ENCODE measurements around the gene SFSWAP.

- no peak for TF ChIP-seq CTCF (IDR thresholded peaks at IDR 0.05; ENCODE audit: poor library complexity, severe bottlenecking)
- TF ChIP-seq SMC3 (conservative IDR thresholded peaks at IDR 0.05; ENCODE audit: poor library complexity): no peak
- no peak for TF ChIP-seq POLR2AphosphoS5 (IDR thresholded peaks at IDR 0.05)
- TF ChIP-seq MXI1 (conservative IDR thresholded peaks at IDR 0.05; ENCODE audit: poor library complexity, severe bottlenecking): no peak
- no peak for TF ChIP-seq TAF1 (IDR thresholded peaks at IDR 0.05; ENCODE audit: low read depth)
- TF ChIP-seq RAD21 (conservative IDR thresholded peaks at IDR 0.05): no peak
- no peak for TF ChIP-seq EZH2 (IDR thresholded peaks at IDR 0.05; ENCODE audit: borderline replicate concordance, insufficient read depth, low read length, poor library complexity, severe bottlenecking)
- no peak for TF ChIP-seq EP300 (conservative IDR thresholded peaks at IDR 0.05; ENCODE audit: poor library complexity, severe bottlenecking)
- TF ChIP-seq REST (IDR thresholded peaks at IDR 0.05; ENCODE audit: borderline replicate concordance): no peak
Observed at GRCh38 chr12:131786331-131786730, 75.4 kb downstream of the SFSWAP start.

Measured in neural cell (in vitro differentiated cells).